Lower lobe of right lung (tissue), 2 donors: ENCODE measurements around the gene CABLES1. TPM values are rescaled to one million over a fixed set of nuclear protein-coding genes. Genes with fewer than 3 reads are reported as not detected.

Experiments used
- ATAC-seq, 2 donors: fragments of 200-7000 bp; cut with Tn5 transposase; one replicate each; pipeline ENCODE4 v1.9.1; 2020 to 2022; ENCODE audit warnings: mild to moderate bottlenecking in 2 of 2, moderate library complexity in 2 of 2
- DNase-seq: peaks from one replicate; pipeline ENCODE4 v3.0.0-alpha.2; 2020
- H3K27ac ChIP-seq: fragments of 200-600 bp; one replicate; pipeline ENCODE4 v1.8.0; 2022
- H3K27me3 ChIP-seq: fragments of 200-600 bp; one replicate; pipeline ENCODE4 v1.8.0; 2022; ENCODE audit warnings: low read depth
- H3K36me3 ChIP-seq: fragments of 200-600 bp; one replicate; pipeline ENCODE4 v1.8.0; 2022; ENCODE audit warnings: mild to moderate bottlenecking
- H3K4me1 ChIP-seq: fragments of 200-600 bp; one replicate; pipeline ENCODE4 v1.8.0; 2022
- H3K4me3 ChIP-seq: fragments of 200-600 bp; one replicate; pipeline ENCODE4 v1.8.0; 2022; ENCODE audit warnings: mild to moderate bottlenecking
- H3K9me3 ChIP-seq: fragments of 200-600 bp; one replicate; pipeline ENCODE4 v1.8.0; 2022
- CTCF ChIP-seq: fragments of 200-600 bp; IDR thresholded peaks from one replicate; pipeline ENCODE4 v1.8.0; 2022; ENCODE audit warnings: antibody characterized with exemption, mild to moderate bottlenecking
- intact Hi-C: fragments of 100-400 bp; cut with DNase I; formaldehyde crosslinking; loops from one replicate; pipeline ENCODE4 v1.11.0; 2022
- total RNA-seq: library from RNA; stranded (reverse); fragmentation: NEBNext Ultra II Directional; extraction: Animal tissue kit (Norgen Biotek cat#: 25700); gene quantifications from one replicate; pipeline ENCODE4 v1.2.1, GENCODE V29; 2021
- donor health status: DM: no; HTN: yes; CAD: no; lungs with severe emphysema.

CABLES1 gene
- total RNA-seq, 1 donor from 2014 or later, result 44.2 TPM

GRCh38 chr18:23250893-23251656, 115.8 kb downstream of the CABLES1 start:
- Histone ChIP-seq H3K27me3 (no peaks in the 10 kb centered on the region), H3K4me3 (no peak overlapping the region), H3K27ac (peak overlapping the region; percentile 42), H3K36me3 (peaks cover 42% of the 10 kb centered on the region), H3K9me3 (no peaks in the 10 kb centered on the region), H3K4me1 (peaks cover 14% of the 10 kb centered on the region)
- peak; percentile 54 to 70 for ATAC-seq
- intact Hi-C loops, result no loop called here
- TF ChIP-seq CTCF, result no peak
- DNase-seq, result peak; percentile 81

GRCh38 chr18:23253630-23254029, 118.3 kb downstream of the CABLES1 start:
- ATAC-seq (no peak), DNase-seq (no peak)
- H3K9me3 ChIP-seq, result no peaks in the 10 kb centered on the region
- peaks cover 27% of the 10 kb centered on the region for H3K4me1 ChIP-seq
- intact Hi-C loops, result no loop called here
- no peak overlapping the region for H3K4me3 ChIP-seq
- no peak overlapping the region for H3K27ac ChIP-seq
- H3K36me3 ChIP-seq, result peaks cover 31% of the 10 kb centered on the region
- H3K27me3 ChIP-seq, result no peaks in the 10 kb centered on the region
- TF ChIP-seq CTCF, result no peak

GRCh38 chr18:23257137-23257536, 121.9 kb downstream of the CABLES1 start:
- H3K4me3 ChIP-seq, result no peak overlapping the region
- no peaks in the 10 kb centered on the region for H3K27me3 ChIP-seq
- no peak for DNase-seq
- peak overlapping the region; percentile 46 for H3K27ac ChIP-seq
- no peak for TF ChIP-seq CTCF
- peaks cover 31% of the 10 kb centered on the region for H3K36me3 ChIP-seq
- intact Hi-C loops, result no loop called here
- peaks cover 40% of the 10 kb centered on the region for H3K4me1 ChIP-seq
- ATAC-seq, result no peak
- H3K9me3 ChIP-seq, result no peaks in the 10 kb centered on the region

- H3K36me3 ChIP-seq, result peaks cover 29% of the 10 kb centered on the region
- no peaks in the 10 kb centered on the region for H3K9me3 ChIP-seq
- intact Hi-C loops, result no loop called here
- ATAC-seq (peak in 1 of 2 donors; percentile 5), DNase-seq (peak; percentile 60)
- TF ChIP-seq CTCF, result no peak
- H3K4me1 ChIP-seq, result peaks cover 40% of the 10 kb centered on the region
- H3K27me3 ChIP-seq, result no peaks in the 10 kb centered on the region
- H3K4me3 ChIP-seq, result no peak overlapping the region
- peak overlapping the region; percentile 46 for H3K27ac ChIP-seq
Measured at GRCh38 chr18:23257686-23258565, 122.6 kb downstream of the CABLES1 start.

DNA sequence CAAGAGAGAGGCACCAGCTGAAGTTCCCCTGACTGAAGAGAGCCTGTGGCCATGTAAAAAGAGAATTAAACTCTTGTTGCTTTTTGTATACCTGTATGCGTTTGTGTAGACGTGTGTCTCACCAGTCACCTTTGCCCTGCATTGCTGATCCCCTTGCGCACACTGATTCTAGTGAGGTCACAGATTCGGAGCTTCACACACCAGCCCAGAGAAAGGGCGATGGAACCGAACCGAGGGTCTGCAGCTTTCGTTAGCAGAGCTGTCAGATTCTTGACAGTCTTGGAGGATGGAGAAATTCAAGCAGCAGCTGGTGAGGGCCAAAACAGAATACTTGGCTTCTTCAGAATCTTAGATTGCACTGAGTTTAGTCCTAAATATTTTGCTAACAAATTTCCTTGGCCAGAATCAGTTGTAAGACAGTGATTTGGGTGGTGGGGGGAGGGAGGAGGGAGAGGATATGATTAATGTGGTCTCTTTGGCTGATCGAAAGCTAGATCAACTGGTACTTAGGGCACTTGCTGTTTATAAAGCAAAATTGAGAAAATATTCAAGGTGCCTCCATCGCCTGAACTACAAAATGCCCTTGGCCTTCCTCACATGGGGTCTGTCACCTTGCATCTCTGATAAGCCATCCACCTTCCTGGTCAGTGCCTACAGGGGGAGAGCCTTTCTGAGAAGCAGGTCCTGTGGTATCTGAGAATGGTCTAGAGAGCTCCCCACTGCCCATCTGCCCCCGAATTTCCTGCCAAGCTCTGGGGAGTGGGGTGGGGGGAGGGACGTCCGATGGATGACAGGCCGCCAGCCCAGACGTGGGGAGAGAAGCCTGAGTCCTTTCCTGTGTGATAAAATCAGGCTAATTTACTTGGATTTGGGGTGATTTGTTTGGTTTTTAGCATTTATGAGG, 123.5 kb downstream of the CABLES1 start:
- H3K4me1 ChIP-seq, result peaks cover 40% of the 10 kb centered on the region
- intact Hi-C loops, result no loop called here
- no peaks in the 10 kb centered on the region for H3K27me3 ChIP-seq
- no peak overlapping the region for H3K4me3 ChIP-seq
- no peak for TF ChIP-seq CTCF
- ATAC-seq (no peak), DNase-seq (no peak)
- H3K27ac ChIP-seq, result peak overlapping the region; percentile 84
- H3K36me3 ChIP-seq, result peaks cover 20% of the 10 kb centered on the region
- H3K9me3 ChIP-seq, result no peaks in the 10 kb centered on the region
